GM23338 (cell line): ENCODE measurements around the gene CHN1.

Experiments used
- CREB1 ChIP-seq: fragments of 250-450 bp; sonication (Bioruptor Pico); IDR thresholded peaks from 2 replicates; pipeline ENCODE4 v1.5.0; 2020; ENCODE audit warnings: low read depth, mild to moderate bottlenecking, moderate library complexity
- EZH2 ChIP-seq: fragments of 200-600 bp; sonication (generic); IDR thresholded peaks from one replicate; pipeline ENCODE4 v1.8.0; 2017; ENCODE audit warnings: antibody characterized with exemption, mild to moderate bottlenecking, low read depth; ENCODE audit not compliant: unreplicated experiment
- EZH2phosphoT487 ChIP-seq: fragments of 200-600 bp; sonication (generic); IDR thresholded peaks from one replicate; pipeline ENCODE4 v1.8.1; 2018; ENCODE audit warnings: antibody characterized with exemption; ENCODE audit not compliant: unreplicated experiment
- JUNB ChIP-seq: IDR thresholded peaks from one replicate; pipeline ENCODE4 v1.6.1; 2016; ENCODE audit warnings: antibody characterized with exemption; ENCODE audit not compliant: unreplicated experiment
- POLR2AphosphoS5 ChIP-seq: IDR thresholded peaks from 2 replicates; pipeline ENCODE4 v1.6.1; 2016; ENCODE audit warnings: antibody characterized with exemption, low read depth
- STAT1 ChIP-seq: IDR thresholded peaks from one replicate; pipeline ENCODE4 v1.6.1; 2016; ENCODE audit warnings: antibody characterized with exemption; ENCODE audit not compliant: unreplicated experiment
- ZNF114 ChIP-seq: fragments of 250-450 bp; sonication (Bioruptor Pico); IDR thresholded peaks from 2 replicates; pipeline ENCODE4 v1.5.0; 2020; ENCODE audit warnings: mild to moderate bottlenecking, moderate library complexity
- ZNF331 ChIP-seq: fragments of 250-450 bp; sonication (Bioruptor Pico); IDR thresholded peaks from 2 replicates; pipeline ENCODE4 v1.5.0; 2020; ENCODE audit warnings: low read depth, mild to moderate bottlenecking, moderate library complexity
- TF ChIP-seq, protein P1 (sequence below), 2 experiments: fragments of 200-600 bp in 1 of 2; sonication (generic) in 1 of 2; conservative IDR thresholded peaks; 2 replicates each; pipeline versions ENCODE4 v1.5.1 to v1.6.1; 2016 to 2017; ENCODE audit warnings: antibody characterized with exemption in 2 of 2, low read depth in 2 of 2, mild to moderate bottlenecking in 2 of 2, moderate library complexity in 1 of 2
- TF ChIP-seq, protein P2 (sequence below): IDR thresholded peaks from one replicate; pipeline ENCODE4 v1.6.1; 2018; ENCODE audit warnings: antibody characterized with exemption; ENCODE audit not compliant: unreplicated experiment
- TF ChIP-seq, protein P3 (sequence below): IDR thresholded peaks from 2 replicates; pipeline ENCODE4 v1.6.1; 2016; ENCODE audit warnings: antibody characterized with exemption

DNA sequence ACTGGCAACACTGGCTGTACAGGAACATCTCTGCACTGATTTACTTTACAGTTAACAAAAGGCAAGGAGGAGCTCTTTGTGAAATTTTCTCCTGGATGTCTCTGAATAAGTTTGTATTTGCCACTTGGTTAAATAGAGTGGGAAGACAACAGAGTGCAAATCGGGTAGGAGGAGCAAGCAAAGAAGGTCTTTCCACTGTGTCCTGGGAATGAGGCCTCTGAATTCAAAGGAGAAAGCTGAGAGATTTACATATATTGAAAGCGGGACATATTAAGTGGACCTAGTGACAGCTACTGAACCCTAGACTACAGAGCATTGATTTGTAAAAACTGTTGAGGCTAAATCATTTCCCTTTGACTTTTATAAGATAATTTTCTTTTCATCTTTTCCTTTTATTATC lies 123.5 kb downstream of the CHN1 start:
- TF ChIP-seq, protein P1, sequence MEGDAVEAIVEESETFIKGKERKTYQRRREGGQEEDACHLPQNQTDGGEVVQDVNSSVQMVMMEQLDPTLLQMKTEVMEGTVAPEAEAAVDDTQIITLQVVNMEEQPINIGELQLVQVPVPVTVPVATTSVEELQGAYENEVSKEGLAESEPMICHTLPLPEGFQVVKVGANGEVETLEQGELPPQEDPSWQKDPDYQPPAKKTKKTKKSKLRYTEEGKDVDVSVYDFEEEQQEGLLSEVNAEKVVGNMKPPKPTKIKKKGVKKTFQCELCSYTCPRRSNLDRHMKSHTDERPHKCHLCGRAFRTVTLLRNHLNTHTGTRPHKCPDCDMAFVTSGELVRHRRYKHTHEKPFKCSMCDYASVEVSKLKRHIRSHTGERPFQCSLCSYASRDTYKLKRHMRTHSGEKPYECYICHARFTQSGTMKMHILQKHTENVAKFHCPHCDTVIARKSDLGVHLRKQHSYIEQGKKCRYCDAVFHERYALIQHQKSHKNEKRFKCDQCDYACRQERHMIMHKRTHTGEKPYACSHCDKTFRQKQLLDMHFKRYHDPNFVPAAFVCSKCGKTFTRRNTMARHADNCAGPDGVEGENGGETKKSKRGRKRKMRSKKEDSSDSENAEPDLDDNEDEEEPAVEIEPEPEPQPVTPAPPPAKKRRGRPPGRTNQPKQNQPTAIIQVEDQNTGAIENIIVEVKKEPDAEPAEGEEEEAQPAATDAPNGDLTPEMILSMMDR (conservative IDR thresholded peaks at IDR 0.05; ENCODE audit: low read depth in 2 of 2), result no peak
- TF ChIP-seq CREB1 (no peak), POLR2AphosphoS5 (no peak), STAT1 (no peak), EZH2 (no peak), ZNF331 (CRISPR knock-in tag) (no peak), EZH2phosphoT487 (no peak), JUNB (no peak), ZNF114 (no peak)
- TF ChIP-seq, protein P2, sequence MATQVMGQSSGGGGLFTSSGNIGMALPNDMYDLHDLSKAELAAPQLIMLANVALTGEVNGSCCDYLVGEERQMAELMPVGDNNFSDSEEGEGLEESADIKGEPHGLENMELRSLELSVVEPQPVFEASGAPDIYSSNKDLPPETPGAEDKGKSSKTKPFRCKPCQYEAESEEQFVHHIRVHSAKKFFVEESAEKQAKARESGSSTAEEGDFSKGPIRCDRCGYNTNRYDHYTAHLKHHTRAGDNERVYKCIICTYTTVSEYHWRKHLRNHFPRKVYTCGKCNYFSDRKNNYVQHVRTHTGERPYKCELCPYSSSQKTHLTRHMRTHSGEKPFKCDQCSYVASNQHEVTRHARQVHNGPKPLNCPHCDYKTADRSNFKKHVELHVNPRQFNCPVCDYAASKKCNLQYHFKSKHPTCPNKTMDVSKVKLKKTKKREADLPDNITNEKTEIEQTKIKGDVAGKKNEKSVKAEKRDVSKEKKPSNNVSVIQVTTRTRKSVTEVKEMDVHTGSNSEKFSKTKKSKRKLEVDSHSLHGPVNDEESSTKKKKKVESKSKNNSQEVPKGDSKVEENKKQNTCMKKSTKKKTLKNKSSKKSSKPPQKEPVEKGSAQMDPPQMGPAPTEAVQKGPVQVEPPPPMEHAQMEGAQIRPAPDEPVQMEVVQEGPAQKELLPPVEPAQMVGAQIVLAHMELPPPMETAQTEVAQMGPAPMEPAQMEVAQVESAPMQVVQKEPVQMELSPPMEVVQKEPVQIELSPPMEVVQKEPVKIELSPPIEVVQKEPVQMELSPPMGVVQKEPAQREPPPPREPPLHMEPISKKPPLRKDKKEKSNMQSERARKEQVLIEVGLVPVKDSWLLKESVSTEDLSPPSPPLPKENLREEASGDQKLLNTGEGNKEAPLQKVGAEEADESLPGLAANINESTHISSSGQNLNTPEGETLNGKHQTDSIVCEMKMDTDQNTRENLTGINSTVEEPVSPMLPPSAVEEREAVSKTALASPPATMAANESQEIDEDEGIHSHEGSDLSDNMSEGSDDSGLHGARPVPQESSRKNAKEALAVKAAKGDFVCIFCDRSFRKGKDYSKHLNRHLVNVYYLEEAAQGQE, result no peak
- TF ChIP-seq, protein P3, sequence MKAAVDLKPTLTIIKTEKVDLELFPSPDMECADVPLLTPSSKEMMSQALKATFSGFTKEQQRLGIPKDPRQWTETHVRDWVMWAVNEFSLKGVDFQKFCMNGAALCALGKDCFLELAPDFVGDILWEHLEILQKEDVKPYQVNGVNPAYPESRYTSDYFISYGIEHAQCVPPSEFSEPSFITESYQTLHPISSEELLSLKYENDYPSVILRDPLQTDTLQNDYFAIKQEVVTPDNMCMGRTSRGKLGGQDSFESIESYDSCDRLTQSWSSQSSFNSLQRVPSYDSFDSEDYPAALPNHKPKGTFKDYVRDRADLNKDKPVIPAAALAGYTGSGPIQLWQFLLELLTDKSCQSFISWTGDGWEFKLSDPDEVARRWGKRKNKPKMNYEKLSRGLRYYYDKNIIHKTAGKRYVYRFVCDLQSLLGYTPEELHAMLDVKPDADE, result no peak
